Heart right ventricle (tissue), 16 donors: ENCODE measurements around the gene SIL1. TPM values are rescaled to one million over a fixed set of nuclear protein-coding genes. Genes with fewer than 3 reads are reported as not detected.

Experiments used
- ATAC-seq, 8 donors: fragments of 200-7000 bp; cut with Tn5 transposase; one replicate each; pipeline ENCODE4 v1.9.1; 2020; ENCODE audit warnings: mild to moderate bottlenecking in 8 of 8, moderate library complexity in 8 of 8, moderate number of reproducible peaks in 1 of 8
- DNase-seq, 2 donors: peaks; one replicate each; pipeline ENCODE4 v3.0.0-alpha.2; 2020
- H3K27ac ChIP-seq, 10 donors: fragments of 200-600 bp; sonication (generic) in 2 of 10; one replicate each; pipeline versions ENCODE4 v1.5.0 to v1.8.0; 2020 to 2022; ENCODE audit warnings: mild to moderate bottlenecking in 3 of 10
- H3K27me3 ChIP-seq, 7 donors: fragments of 200-600 bp; one replicate each; pipeline ENCODE4 v1.8.0; 2021 to 2022; ENCODE audit warnings: mild to moderate bottlenecking in 2 of 7
- H3K36me3 ChIP-seq, 9 donors: fragments of 200-600 bp; sonication (generic) in 1 of 9; one replicate each; pipeline versions ENCODE4 v1.5.0 to v1.8.0; 2020 to 2022; ENCODE audit warnings: mild to moderate bottlenecking in 2 of 9
- H3K4me1 ChIP-seq, 9 donors: fragments of 200-600 bp; sonication (generic) in 1 of 9; one replicate each; pipeline versions ENCODE4 v1.5.0 to v1.8.0; 2020 to 2022; ENCODE audit warnings: mild to moderate bottlenecking in 4 of 9
- H3K4me3 ChIP-seq, 10 donors: fragments of 200-600 bp; sonication (generic) in 2 of 10; one replicate each; pipeline versions ENCODE4 v1.5.0 to v1.8.0; 2020 to 2022; ENCODE audit warnings: mild to moderate bottlenecking in 7 of 10, moderate library complexity in 2 of 10
- H3K9me3 ChIP-seq, 11 donors: fragments of 200-600 bp in 10 of 11; sonication (generic) in 2 of 11; one replicate each; pipeline versions ENCODE4 v1.5.0 to v1.8.0; 2013 to 2022; ENCODE audit warnings: mild to moderate bottlenecking in 2 of 11, control low read depth in 1 of 11, moderate library complexity in 1 of 11
- CTCF ChIP-seq, 9 donors: fragments of 200-600 bp; sonication (generic) in 2 of 9; IDR thresholded peaks; one replicate each; pipeline versions ENCODE4 v1.5.0 to v1.8.0; 2021 to 2022; ENCODE audit warnings: antibody characterized with exemption in 9 of 9, mild to moderate bottlenecking in 5 of 9, moderate library complexity in 1 of 9
- WGBS, 2 donors: extraction: QIAGEN DNeasy Blood & Tissue Kit; methylation state at CpG; one replicate each; pipeline ENCODE4 v1.1.7; 2013; ENCODE audit warnings: inconsistent platforms in 1 of 2; 5-methylcytosine and 5-hydroxymethylcytosine counted together
- intact Hi-C, 10 donors: fragments of 100-400 bp; cut with DNase I; formaldehyde crosslinking; loops; one replicate each; pipeline versions ENCODE4 v1.11.1 to v1.14.2; 2022
- polyA plus RNA-seq, 2 donors: library from polyadenylated mRNA; stranded (reverse); fragments of 200-250 nt; gene quantifications; one replicate each; pipeline ENCODE4 v1.2.3, GENCODE V29; 2013
- total RNA-seq, 10 donors: library from RNA; stranded (reverse); fragmentation: NEBNext Ultra II Directional in 3 of 10; extraction: Animal tissue kit (Norgen Biotek cat#: 25700) in 3 of 10; gene quantifications; one replicate each; pipeline versions ENCODE4 v1.2.1 to v1.2.4, GENCODE V29; 2021 to 2023
- donor health status: Arrhythmogenic right ventricular cardiomyopathy.
- donor health status: ischemic (EF 13 %, LVEDD 7.1; RV severe dilation, severe dysfunction).
- donor health status: healthy with polysubstance abuse.
- donor health status: DM: no; HTN: yes; CAD: no.
- donor health status: DM: no; HTN: no; CAD: no.
- donor health status: ischemic (EF 25% LVEDD 6.9; RV normal size, moderate dysfunction).
- donor health status: ischemic (EF 25% LVEDD 5.7; RV mildly dilated, moderate dysfunction).
- donor health status: healthy.
- donor health status: DM: yes; HTN: yes; CAD: no.
- donor health status: Ischemic cardiomyopathy.
- donor health status: ischemic (EF 35%, LVEDD 5.7; RV mildly dilated, moderate dysfunction).
- donor health status: nonischemic (EF 11% LVEDD 7.7; RV severe dilation, severe dysfunction).
- donor health status: DM: yes; HTN: yes; CAD: no.
- donor health status: PGD.
- donor health status: ischemic (EF 29% LVEDD 5.4; RV normal size, mild dysfunction).
- donor health status: nonischemic (EF 23%, LVEDD 6.1; RV moderate dilation, normal function).

Gene SIL1
- total and polyA plus RNA-seq, 12 donors, result 26.7 to 94.7 (median 44.3) TPM

GRCh38 chr5:139156814-139157213, 41.4 kb downstream of the SIL1 start:
- peaks cover 0 to 6% (median 0%) of the 10 kb centered on the region in 9 donors for H3K4me1 ChIP-seq
- peaks cover 0 to 7% (median 0%) of the 10 kb centered on the region in 11 donors for H3K9me3 ChIP-seq
- no peak overlapping the region for H3K4me3 ChIP-seq
- no peaks in the 10 kb centered on the region for H3K27me3 ChIP-seq
- H3K36me3 ChIP-seq, result no peaks in the 10 kb centered on the region
- H3K27ac ChIP-seq, result no peak overlapping the region
- WGBS, 2 donors, result 73 to 80% methylated on average over 1 of the region's 1 CpG
- no peak for DNase-seq
- TF ChIP-seq CTCF (IDR thresholded peaks at IDR 0.05), result no peak
- peak in 1 of 8 donors; percentile 64 for ATAC-seq
- intact Hi-C loops, result no loop called here

- Histone ChIP-seq H3K4me1 (peaks cover 0 to 18% (median 8%) of the 10 kb centered on the region in 9 donors), H3K4me3 (no peak overlapping the region), H3K9me3 (peaks cover 0 to 7% (median 0%) of the 10 kb centered on the region in 11 donors), H3K27me3 (no peaks in the 10 kb centered on the region), H3K27ac (no peak overlapping the region), H3K36me3 (no peaks in the 10 kb centered on the region)
- 94% methylated on average over 5 of the region's 5 CpGs for WGBS, 2 donors
- DNase-seq (no peak), ATAC-seq (no peak)
- no peak for TF ChIP-seq CTCF (IDR thresholded peaks at IDR 0.05)
- intact Hi-C loops, result no loop called here
These were observed 42.8 kb downstream of the SIL1 start for GRCh38 chr5:139155333-139155732.

DNA sequence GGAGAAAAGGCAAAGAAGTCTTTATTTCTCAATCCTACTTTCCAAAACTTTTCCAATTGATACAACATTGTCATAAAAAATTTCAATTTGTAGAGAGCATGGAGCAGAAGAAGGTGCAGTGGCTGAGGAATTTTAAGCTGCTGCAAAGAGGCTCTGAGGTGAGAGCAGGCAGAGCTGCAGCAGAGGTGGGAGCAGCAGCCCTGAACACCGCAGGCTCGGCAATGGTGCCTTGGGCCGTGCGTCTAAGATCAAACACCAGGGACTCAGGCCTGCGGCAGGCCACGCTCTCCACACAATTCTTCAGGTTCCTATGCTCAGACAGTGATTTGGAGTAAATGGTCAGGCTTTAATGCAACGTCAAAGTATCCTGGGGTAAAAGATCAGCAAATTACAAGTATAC, 46.3 kb downstream of the SIL1 start:
- 92 to 93% methylated on average over 7 of the region's 7 CpGs for WGBS, 2 donors
- H3K36me3 ChIP-seq, result no peaks in the 10 kb centered on the region
- DNase-seq (no peak), ATAC-seq (no peak)
- no peak overlapping the region for H3K4me3 ChIP-seq
- peaks cover 6 to 47% (median 41%) of the 10 kb centered on the region in 9 donors for H3K4me1 ChIP-seq
- no peak overlapping the region for H3K27ac ChIP-seq
- intact Hi-C loops, result loop anchor here in 1 of 10 donors (2.0 kb wide), 1 partner anchor 27 kb away; no protein-coding TSS in a partner anchor
- H3K9me3 ChIP-seq, result peaks cover 0 to 7% (median 0%) of the 10 kb centered on the region in 11 donors
- TF ChIP-seq CTCF (IDR thresholded peaks at IDR 0.05), result no peak
- no peaks in the 10 kb centered on the region for H3K27me3 ChIP-seq

GRCh38 chr5:139150367-139150999, 47.7 kb downstream of the SIL1 start:
- 77 to 79% methylated on average over 9 of the region's 9 CpGs for WGBS, 2 donors
- no peak for DNase-seq

More at GRCh38 chr5:139150367-139150999, 47.7 kb downstream of the SIL1 start:
- peak in 2 of 8 donors; percentile 14 to 26 for ATAC-seq
- H3K27ac ChIP-seq, result peak overlapping the region in 6 of 10 donors; percentile 6 to 66 (median 42)
- TF ChIP-seq CTCF (IDR thresholded peaks at IDR 0.05), result no peak
- intact Hi-C loops, result loop anchor here in 1 of 10 donors (2.0 kb wide), 1 partner anchor 28 kb away; no protein-coding TSS in a partner anchor
- no peaks in the 10 kb centered on the region for H3K9me3 ChIP-seq
- H3K27me3 ChIP-seq, result no peaks in the 10 kb centered on the region
- H3K4me3 ChIP-seq, result no peak overlapping the region
- no peaks in the 10 kb centered on the region for H3K36me3 ChIP-seq
- peaks cover 6 to 50% (median 42%) of the 10 kb centered on the region in 9 donors for H3K4me1 ChIP-seq
